ENCODE results near the gene ZNF740. TPM values are rescaled to one million over a fixed set of nuclear protein-coding genes. Genes with fewer than 3 reads are reported as not detected.

The ZNF740 gene
- polyA plus RNA-seq, 1 donor (not counting 4 experiments of a cell fraction or from before 2014, with no cell fraction given) = 11.8 TPM

DNA sequence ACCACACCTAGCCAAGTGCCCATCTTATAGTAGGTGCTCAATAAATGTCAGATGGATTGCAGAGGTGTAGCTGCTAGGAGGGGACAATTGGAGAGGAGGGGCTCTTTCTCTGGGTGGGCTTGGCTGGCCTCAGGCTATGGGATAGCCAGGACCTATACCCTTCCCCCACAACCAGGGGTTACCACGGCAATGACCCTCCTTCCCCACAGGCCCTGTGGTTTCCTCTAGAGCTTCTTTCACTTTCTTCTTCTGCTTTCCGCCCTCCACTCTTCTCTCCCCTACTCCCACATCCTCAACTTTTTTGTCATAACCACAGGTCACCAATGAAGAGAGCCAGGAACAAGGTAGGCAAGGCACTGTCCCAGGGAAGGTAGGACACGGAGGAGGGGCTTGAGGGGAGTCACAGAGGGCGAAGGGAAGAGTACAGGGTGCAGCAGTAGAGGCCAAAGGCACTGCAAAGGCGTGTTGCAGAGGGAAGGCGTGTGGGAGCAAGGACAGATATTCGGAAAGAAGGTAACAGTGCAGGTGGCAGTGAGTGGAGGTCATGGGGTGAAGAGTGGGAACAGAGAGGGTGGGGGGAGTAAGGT lies 28.4 kb downstream of the ZNF740 start:
- DNase-seq (ENCODE audit: low read depth, low spot score) (no peak), FAIRE-seq (no peak)
- Histone ChIP-seq H3K4me1 (ENCODE audit: control insufficient read depth, extremely low read depth, insufficient read depth, low read length) (peaks cover 8% of the 10 kb centered on the region), H3K27me3 (ENCODE audit: control insufficient read depth, extremely low read depth, insufficient read depth, low read length) (no peaks in the 10 kb centered on the region), H3K36me3 (ENCODE audit: control insufficient read depth in 2 of 2, extremely low read depth in 1 of 2, insufficient read depth in 2 of 2, low read length in 2 of 2) (peaks cover 32 to 39% of the 10 kb centered on the region in 2 experiments), H3K9ac (ENCODE audit: control insufficient read depth, extremely low read depth, insufficient read depth, low read length) (no peak overlapping the region), H3K9me3 (ENCODE audit: control insufficient read depth, low read depth, low read length) (no peaks in the 10 kb centered on the region), H3K79me2 (ENCODE audit: control insufficient read depth, insufficient read depth, low read length) (no peaks in the 10 kb centered on the region), H3K4me3 (ENCODE audit: control insufficient read depth in 2 of 3, extremely low read depth in 1 of 3, insufficient read depth in 2 of 3, low read depth in 1 of 3, low read length in 3 of 3) (no peak overlapping the region), H4K20me1 (ENCODE audit: control insufficient read depth, extremely low read depth, insufficient read depth, low read length) (no peaks in the 10 kb centered on the region), H3K9me1 (ENCODE audit: control insufficient read depth, extremely low read depth, insufficient read depth, low read length) (no peaks in the 10 kb centered on the region), H3K27ac (ENCODE audit: control insufficient read depth, insufficient read depth, low read length) (no peak overlapping the region), H3K4me2 (ENCODE audit: control insufficient read depth, extremely low read depth, insufficient read depth, low read depth, low read length) (no peak overlapping the region), H2AFZ (ENCODE audit: control insufficient read depth, low read length) (no peak overlapping the region)
- dilution Hi-C loops (cut with MboI; ENCODE audit: extremely low pct_ligation_motif_present, low sequenced_read_pairs) = no loop called here
- TF ChIP-seq, protein P1, sequence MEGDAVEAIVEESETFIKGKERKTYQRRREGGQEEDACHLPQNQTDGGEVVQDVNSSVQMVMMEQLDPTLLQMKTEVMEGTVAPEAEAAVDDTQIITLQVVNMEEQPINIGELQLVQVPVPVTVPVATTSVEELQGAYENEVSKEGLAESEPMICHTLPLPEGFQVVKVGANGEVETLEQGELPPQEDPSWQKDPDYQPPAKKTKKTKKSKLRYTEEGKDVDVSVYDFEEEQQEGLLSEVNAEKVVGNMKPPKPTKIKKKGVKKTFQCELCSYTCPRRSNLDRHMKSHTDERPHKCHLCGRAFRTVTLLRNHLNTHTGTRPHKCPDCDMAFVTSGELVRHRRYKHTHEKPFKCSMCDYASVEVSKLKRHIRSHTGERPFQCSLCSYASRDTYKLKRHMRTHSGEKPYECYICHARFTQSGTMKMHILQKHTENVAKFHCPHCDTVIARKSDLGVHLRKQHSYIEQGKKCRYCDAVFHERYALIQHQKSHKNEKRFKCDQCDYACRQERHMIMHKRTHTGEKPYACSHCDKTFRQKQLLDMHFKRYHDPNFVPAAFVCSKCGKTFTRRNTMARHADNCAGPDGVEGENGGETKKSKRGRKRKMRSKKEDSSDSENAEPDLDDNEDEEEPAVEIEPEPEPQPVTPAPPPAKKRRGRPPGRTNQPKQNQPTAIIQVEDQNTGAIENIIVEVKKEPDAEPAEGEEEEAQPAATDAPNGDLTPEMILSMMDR (optimal IDR thresholded peaks at IDR 0.05 in 1 of 3, IDR thresholded peaks at IDR 0.05 in 1 of 3, conservative IDR thresholded peaks at IDR 0.05 in 1 of 3; ENCODE audit: extremely low read depth in 1 of 3, insufficient read depth in 2 of 3, low read length in 3 of 3) = no peak
- no peak for TF ChIP-seq EZH2 (IDR thresholded peaks at IDR 0.05; ENCODE audit: low read length)

DNA sequence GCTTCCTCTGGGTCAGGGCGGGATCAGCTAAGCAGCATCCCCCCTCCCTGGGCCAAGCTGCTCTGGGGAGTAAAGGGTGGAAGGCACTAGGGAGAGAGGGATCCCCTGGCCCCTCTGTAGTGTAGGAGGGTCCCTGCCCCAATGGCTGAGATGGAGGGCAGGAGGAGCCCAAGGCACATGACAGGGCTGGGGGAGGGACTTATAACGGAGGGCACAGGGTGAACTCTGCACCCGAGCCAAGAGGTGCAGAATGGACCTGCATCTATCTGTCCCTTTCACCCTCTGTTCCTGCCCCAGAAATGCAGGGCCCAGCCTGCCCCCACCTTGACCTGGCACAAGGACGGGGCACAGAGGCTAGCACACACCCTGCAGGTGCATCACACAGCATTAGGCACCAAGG lies 30.3 kb downstream of the ZNF740 start:
- Histone ChIP-seq H3K36me3 (ENCODE audit: control insufficient read depth in 2 of 2, extremely low read depth in 1 of 2, insufficient read depth in 2 of 2, low read length in 2 of 2) (peaks cover 41 to 56% of the 10 kb centered on the region in 2 experiments), H3K27me3 (ENCODE audit: control insufficient read depth, extremely low read depth, insufficient read depth, low read length) (no peaks in the 10 kb centered on the region), H3K4me3 (ENCODE audit: control insufficient read depth in 2 of 3, extremely low read depth in 1 of 3, insufficient read depth in 2 of 3, low read depth in 1 of 3, low read length in 3 of 3) (no peak overlapping the region), H3K4me1 (ENCODE audit: control insufficient read depth, extremely low read depth, insufficient read depth, low read length) (peaks cover 5% of the 10 kb centered on the region), H2AFZ (ENCODE audit: control insufficient read depth, low read length) (no peak overlapping the region), H3K27ac (ENCODE audit: control insufficient read depth, insufficient read depth, low read length) (no peak overlapping the region), H3K9ac (ENCODE audit: control insufficient read depth, extremely low read depth, insufficient read depth, low read length) (no peak overlapping the region), H4K20me1 (ENCODE audit: control insufficient read depth, extremely low read depth, insufficient read depth, low read length) (no peaks in the 10 kb centered on the region), H3K9me1 (ENCODE audit: control insufficient read depth, extremely low read depth, insufficient read depth, low read length) (no peaks in the 10 kb centered on the region), H3K4me2 (ENCODE audit: control insufficient read depth, extremely low read depth, insufficient read depth, low read depth, low read length) (no peak overlapping the region), H3K79me2 (ENCODE audit: control insufficient read depth, insufficient read depth, low read length) (no peaks in the 10 kb centered on the region), H3K9me3 (ENCODE audit: control insufficient read depth, low read depth, low read length) (no peaks in the 10 kb centered on the region)
- dilution Hi-C loops (cut with MboI; ENCODE audit: extremely low pct_ligation_motif_present, low sequenced_read_pairs) = no loop called here
- TF ChIP-seq, protein P1 (optimal IDR thresholded peaks at IDR 0.05 in 1 of 3, IDR thresholded peaks at IDR 0.05 in 1 of 3, conservative IDR thresholded peaks at IDR 0.05 in 1 of 3; ENCODE audit: extremely low read depth in 1 of 3, insufficient read depth in 2 of 3, low read length in 3 of 3) = no peak
- no peak for TF ChIP-seq EZH2 (IDR thresholded peaks at IDR 0.05; ENCODE audit: low read length)
- FAIRE-seq (no peak), DNase-seq (ENCODE audit: low read depth, low spot score) (no peak)
